Thyroid gland (tissue), 4 donors: Measurements from ENCODE around the gene SELENOI.

ENCODE experiments used
- POLR2A ChIP-seq, 2 donors: fragments of 450-650 bp; IDR thresholded peaks; one replicate each; pipeline ENCODE4 v1.6.1; 2017; ENCODE audit warnings: antibody characterized with exemption in 2 of 2, mild to moderate bottlenecking in 2 of 2, moderate library complexity in 1 of 2
- TF ChIP-seq, protein P1 (sequence below), 6 experiments: fragments of 200-600 bp in 3 of 6; fragments of 450-650 bp in 3 of 6; sonication (generic) in 3 of 6; IDR thresholded peaks; one replicate each; pipeline ENCODE4 v1.5.1; 2016 to 2019; ENCODE audit warnings: antibody characterized with exemption in 6 of 6, mild to moderate bottlenecking in 2 of 6, inconsistent platforms in 1 of 6, moderate library complexity in 1 of 6

GRCh38 chr2:26325851-26326250 is 20.1 kb upstream of the SELENOI start:
- TF ChIP-seq, protein P1, sequence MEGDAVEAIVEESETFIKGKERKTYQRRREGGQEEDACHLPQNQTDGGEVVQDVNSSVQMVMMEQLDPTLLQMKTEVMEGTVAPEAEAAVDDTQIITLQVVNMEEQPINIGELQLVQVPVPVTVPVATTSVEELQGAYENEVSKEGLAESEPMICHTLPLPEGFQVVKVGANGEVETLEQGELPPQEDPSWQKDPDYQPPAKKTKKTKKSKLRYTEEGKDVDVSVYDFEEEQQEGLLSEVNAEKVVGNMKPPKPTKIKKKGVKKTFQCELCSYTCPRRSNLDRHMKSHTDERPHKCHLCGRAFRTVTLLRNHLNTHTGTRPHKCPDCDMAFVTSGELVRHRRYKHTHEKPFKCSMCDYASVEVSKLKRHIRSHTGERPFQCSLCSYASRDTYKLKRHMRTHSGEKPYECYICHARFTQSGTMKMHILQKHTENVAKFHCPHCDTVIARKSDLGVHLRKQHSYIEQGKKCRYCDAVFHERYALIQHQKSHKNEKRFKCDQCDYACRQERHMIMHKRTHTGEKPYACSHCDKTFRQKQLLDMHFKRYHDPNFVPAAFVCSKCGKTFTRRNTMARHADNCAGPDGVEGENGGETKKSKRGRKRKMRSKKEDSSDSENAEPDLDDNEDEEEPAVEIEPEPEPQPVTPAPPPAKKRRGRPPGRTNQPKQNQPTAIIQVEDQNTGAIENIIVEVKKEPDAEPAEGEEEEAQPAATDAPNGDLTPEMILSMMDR (IDR thresholded peaks at IDR 0.05): no peak
- no peak for TF ChIP-seq POLR2A (IDR thresholded peaks at IDR 0.05)
